Measurements from ENCODE around the gene GTF2A2.

Gene GTF2A2

DNA sequence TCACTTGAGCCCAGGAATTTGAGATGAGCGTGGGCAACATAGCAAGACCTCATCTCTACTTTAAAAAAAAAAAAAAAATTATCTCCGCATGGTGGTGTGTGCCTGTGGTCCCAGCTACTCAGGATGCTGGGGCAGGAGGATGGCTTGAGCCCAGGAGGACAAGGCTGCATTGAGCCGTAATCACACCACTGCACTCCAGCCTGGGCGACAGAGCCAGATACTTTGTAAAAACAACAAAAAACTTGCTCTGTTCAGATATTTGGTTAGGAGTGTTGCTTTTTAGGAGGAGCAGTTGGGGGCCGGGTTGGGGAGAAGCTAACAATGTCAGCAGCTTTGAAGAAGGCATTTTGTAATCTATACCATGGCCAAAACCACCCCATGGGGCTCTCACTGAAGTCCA is 41.7 kb downstream of the GTF2A2 start (continued):
- TF ChIP-seq ZNF354C (tag by site-specific recombination; IDR thresholded peaks at IDR 0.05; ENCODE audit: borderline replicate concordance, low read depth) (no peak), SP3 (tag by site-specific recombination; IDR thresholded peaks at IDR 0.05) (no peak), ZFP37 (tag by site-specific recombination; IDR thresholded peaks at IDR 0.05) (no peak)
- TF ChIP-seq, protein P1, sequence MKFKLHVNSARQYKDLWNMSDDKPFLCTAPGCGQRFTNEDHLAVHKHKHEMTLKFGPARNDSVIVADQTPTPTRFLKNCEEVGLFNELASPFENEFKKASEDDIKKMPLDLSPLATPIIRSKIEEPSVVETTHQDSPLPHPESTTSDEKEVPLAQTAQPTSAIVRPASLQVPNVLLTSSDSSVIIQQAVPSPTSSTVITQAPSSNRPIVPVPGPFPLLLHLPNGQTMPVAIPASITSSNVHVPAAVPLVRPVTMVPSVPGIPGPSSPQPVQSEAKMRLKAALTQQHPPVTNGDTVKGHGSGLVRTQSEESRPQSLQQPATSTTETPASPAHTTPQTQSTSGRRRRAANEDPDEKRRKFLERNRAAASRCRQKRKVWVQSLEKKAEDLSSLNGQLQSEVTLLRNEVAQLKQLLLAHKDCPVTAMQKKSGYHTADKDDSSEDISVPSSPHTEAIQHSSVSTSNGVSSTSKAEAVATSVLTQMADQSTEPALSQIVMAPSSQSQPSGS (tag by site-specific recombination; IDR thresholded peaks at IDR 0.05; ENCODE audit: low read depth), result no peak

DNA sequence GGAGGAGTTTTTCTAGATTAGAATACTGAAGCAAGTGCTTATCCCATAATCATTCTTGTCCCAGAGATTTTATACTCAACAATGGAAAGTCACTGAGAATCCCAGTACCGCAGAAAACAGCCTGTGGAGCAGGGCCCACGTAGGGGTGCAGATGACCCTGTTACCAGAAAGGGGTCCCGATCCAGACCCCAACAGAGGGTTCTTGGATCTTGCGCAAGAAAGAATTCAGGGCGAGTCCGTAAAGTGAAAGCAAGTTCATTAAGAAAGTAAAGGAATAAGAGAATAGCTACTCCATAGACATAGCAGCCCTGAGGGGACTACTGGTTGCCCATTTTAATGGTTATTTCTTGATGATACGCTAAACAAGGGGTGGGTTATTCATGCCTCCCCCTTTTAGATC is 43.2 kb downstream of the GTF2A2 start:
- no peaks in the 10 kb centered on the region for H3K4me1 ChIP-seq (ENCODE audit: control insufficient read depth, insufficient read depth, low read length)

DNA sequence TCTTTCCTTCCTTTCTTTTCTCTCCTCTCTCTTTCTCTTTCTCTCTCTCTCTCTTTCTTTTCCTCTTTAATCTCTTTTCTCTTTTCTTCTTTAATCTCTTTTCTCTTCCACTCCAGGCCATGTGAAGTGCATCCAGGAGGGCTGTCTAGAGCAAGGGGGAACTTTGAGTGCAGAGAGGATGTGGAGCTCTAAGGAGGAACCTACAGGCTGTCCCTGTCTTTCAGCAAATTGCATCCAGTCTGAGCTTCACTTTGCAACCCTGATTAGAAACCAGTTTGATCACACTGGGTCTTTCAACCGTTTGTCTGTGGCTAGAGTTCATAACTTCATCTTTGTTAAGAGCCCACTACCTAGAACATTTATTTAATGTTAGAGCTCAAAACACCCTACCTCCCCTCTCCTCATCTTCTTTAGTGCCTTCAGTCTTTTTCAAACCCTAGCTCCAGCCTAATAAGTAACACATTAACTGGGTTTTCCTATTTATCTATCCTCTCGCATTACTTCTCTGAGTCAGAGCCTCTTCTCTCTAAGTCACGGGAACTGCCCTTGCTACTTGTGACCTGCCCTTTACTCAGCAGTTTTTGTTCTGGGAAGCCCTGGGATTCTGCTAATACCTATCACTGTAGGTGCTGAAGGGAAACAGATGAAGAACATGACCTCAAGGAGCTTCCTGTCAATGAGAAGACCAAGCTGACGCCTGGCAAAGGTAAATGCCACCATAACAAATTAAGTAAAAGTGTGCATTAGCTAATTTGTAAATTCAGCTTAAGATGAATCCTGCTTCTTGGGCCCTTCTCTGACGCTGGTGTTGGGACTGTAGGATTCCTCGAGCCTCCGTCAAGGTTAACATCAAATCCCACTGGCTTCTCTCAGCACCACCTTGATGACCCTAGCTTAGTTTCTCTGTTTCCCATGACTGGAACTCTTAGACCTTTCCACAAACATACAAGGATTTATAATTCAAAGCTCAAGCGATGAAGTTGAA is 45.7 kb downstream of the GTF2A2 start, which contains the start of gene GCNT3:
TSS of gene GCNT3 (plus strand) at position 508 of the 985 bp plus-strand sequence. CDS start 6,456 bp downstream, outside the sequence.
- H3K36me3 ChIP-seq (ENCODE audit: control insufficient read depth in 2 of 2, insufficient read depth in 1 of 2, low read length in 2 of 2), result no peaks in the 10 kb centered on the region
- H3K9me3 ChIP-seq (ENCODE audit: control insufficient read depth, insufficient read depth, low read depth, low read length), result no peaks in the 10 kb centered on the region
- CTCF ChIA-PET, result interaction anchor here (0.6 kb wide), 1 partner anchor 13 kb away, joined by 5 read pairs; no protein-coding TSS in a partner anchor
- POLR2A ChIA-PET, result no interaction called here
- H3K4me3 ChIP-seq (ENCODE audit: low read depth, low read length), result no peak within 1 kb of the TSS
- H3K27ac ChIP-seq (ENCODE audit: extremely low read depth, low read depth, low read length), result no peak within 1 kb of the TSS
- TF ChIP-seq ZNF791 (tag by site-specific recombination; IDR thresholded peaks at IDR 0.05), result no peak
- TF ChIP-seq, protein P2, sequence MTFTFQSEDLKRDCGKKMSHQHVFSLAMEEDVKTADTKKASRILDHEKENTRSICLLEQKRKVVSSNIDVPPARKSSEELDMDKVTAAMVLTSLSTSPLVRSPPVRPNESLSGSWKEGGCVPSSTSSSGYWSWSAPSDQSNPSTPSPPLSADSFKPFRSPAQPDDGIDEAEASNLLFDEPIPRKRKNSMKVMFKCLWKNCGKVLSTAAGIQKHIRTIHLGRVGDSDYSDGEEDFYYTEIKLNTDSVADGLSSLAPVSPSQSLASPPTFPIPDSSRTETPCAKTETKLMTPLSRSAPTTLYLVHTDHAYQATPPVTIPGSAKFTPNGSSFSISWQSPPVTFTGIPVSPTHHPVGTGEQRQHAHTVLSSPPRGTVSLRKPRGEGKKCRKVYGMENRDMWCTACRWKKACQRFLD (tag by site-specific recombination; IDR thresholded peaks at IDR 0.05), result no peak
- TF ChIP-seq ZNF354C (tag by site-specific recombination; IDR thresholded peaks at IDR 0.05; ENCODE audit: borderline replicate concordance, low read depth), result no peak
- 0 out of 2 replicates have a peak, but pooled peaks have one; percentile 19 for TF ChIP-seq PRDM1 (tag by site-specific recombination; IDR thresholded peaks at IDR 0.05)
- TF ChIP-seq, protein P3, sequence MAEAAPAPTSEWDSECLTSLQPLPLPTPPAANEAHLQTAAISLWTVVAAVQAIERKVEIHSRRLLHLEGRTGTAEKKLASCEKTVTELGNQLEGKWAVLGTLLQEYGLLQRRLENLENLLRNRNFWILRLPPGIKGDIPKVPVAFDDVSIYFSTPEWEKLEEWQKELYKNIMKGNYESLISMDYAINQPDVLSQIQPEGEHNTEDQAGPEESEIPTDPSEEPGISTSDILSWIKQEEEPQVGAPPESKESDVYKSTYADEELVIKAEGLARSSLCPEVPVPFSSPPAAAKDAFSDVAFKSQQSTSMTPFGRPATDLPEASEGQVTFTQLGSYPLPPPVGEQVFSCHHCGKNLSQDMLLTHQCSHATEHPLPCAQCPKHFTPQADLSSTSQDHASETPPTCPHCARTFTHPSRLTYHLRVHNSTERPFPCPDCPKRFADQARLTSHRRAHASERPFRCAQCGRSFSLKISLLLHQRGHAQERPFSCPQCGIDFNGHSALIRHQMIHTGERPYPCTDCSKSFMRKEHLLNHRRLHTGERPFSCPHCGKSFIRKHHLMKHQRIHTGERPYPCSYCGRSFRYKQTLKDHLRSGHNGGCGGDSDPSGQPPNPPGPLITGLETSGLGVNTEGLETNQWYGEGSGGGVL (tag by site-specific recombination; IDR thresholded peaks at IDR 0.05), result no peak
- H3K4me1 ChIP-seq (ENCODE audit: control insufficient read depth, insufficient read depth, low read length), result no peaks in the 10 kb centered on the region

More for the DNA sequence above, 43.2 kb downstream of the GTF2A2 start:
- ChIA-PET CTCF (interaction anchor here (1.2 kb wide), 1 partner anchor 81 kb away, joined by 4 read pairs; no protein-coding TSS in a partner anchor), POLR2A (no interaction called here)
- Histone ChIP-seq H3K36me3 (ENCODE audit: control insufficient read depth in 2 of 2, insufficient read depth in 1 of 2, low read length in 2 of 2) (no peaks in the 10 kb centered on the region), H3K27ac (ENCODE audit: extremely low read depth, low read depth, low read length) (no peak overlapping the region), H3K4me3 (ENCODE audit: low read depth, low read length) (no peak overlapping the region), H3K9me3 (ENCODE audit: control insufficient read depth, insufficient read depth, low read depth, low read length) (no peaks in the 10 kb centered on the region)
- TF ChIP-seq ZNF221 (tag by site-specific recombination; IDR thresholded peaks at IDR 0.05; ENCODE audit: borderline replicate concordance) (no peak), ZEB2 (tag by site-specific recombination; IDR thresholded peaks at IDR 0.05) (no peak), TCF7L2 (IDR thresholded peaks at IDR 0.05; ENCODE audit: borderline replicate concordance, low read depth, low read length) (no peak), ZNF146 (tag by site-specific recombination; IDR thresholded peaks at IDR 0.05) (no peak), ZNF169 (tag by site-specific recombination; IDR thresholded peaks at IDR 0.05) (no peak), ZNF830 (tag by site-specific recombination; IDR thresholded peaks at IDR 0.05; ENCODE audit: low read depth) (no peak), ZFP37 (tag by site-specific recombination; IDR thresholded peaks at IDR 0.05) (no peak)
- TF ChIP-seq, protein P4, sequence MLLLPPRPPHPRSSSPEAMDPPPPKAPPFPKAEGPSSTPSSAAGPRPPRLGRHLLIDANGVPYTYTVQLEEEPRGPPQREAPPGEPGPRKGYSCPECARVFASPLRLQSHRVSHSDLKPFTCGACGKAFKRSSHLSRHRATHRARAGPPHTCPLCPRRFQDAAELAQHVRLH (tag by site-specific recombination; IDR thresholded peaks at IDR 0.05), result no peak
- TF ChIP-seq, protein P3 (tag by site-specific recombination; IDR thresholded peaks at IDR 0.05), result no peak
